Nucleus accumbens (tissue), 56 donors: ENCODE data around the gene MT1G.
"Not testable (repeated sequence)": the region's sequence is repeated elsewhere in the genome, so short reads cannot be mapped to it uniquely, and the experiment has no call there.

Experiments used
- DNase-seq, 56 donors: peaks; one replicate each; lab custom pipeline; 2025; lab: John Stamatoyannopoulos, UW

Gene MT1G

DNA sequence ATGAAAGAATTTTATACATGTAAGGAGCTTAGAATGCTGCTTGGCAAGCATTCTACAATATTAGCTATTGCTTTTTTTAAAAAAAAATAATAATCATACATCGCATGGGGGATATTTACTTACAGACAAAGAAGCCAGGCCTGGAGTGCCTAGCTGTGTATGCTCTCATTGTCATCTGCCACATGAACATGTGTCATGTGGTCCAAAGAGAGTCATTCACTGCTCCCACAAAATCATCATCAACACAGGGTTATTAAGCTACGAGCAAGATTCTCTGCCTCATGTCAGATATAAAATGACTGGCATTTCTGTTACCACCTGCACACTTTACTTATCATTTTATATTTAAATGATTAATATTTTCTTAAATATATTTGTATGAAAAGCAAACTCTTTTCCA is 44.2 kb downstream of the MT1G start:
- peak in 3 of 56 donors; percentile 14 to 36 (median 20) for DNase-seq

GRCh38 chr16:56623184-56623583 is 44.7 kb downstream of the MT1G start:
- not testable (repeated sequence) for DNase-seq

DNA sequence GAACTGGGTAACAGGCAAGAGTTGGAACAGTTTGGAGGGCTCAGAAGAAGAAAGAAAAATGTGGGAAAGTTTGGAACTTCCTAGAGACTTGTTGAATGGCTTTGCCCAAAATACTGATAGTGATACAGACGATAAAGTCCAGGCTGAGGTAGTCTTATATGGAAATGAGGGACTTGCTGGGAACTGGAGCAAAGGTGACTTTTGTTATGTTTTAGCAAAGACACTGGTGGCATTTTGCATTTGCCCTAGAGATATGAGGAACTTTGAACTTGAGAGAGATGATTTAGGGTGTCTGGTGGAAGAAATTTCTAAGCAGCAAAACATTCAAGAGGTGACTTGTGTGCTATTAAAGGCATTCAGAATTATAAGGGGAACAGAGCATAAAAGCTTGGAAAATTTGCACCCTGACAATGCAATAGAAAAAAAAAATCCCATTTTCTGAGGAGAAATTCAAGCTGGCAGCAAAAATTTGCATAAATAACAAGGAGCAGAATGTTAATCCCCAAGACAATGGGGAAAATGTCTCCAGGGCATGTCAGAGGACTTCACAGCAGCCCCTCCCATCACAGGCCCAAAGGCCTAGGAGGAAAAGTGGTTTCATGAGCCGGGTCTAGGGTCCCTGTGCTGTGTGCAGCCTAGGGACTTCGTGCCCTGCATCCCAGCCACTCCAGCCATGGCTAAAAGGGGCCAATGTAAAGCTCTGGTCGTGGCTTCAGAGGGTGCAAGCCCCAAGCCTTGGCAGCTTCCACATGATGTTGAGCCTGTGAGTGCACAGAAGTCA is 46.0 kb downstream of the MT1G start:
- not testable (repeated sequence) for DNase-seq

- no peak for DNase-seq
Observed at GRCh38 chr16:56620339-56620897, 47.4 kb downstream of the MT1G start.

DNA sequence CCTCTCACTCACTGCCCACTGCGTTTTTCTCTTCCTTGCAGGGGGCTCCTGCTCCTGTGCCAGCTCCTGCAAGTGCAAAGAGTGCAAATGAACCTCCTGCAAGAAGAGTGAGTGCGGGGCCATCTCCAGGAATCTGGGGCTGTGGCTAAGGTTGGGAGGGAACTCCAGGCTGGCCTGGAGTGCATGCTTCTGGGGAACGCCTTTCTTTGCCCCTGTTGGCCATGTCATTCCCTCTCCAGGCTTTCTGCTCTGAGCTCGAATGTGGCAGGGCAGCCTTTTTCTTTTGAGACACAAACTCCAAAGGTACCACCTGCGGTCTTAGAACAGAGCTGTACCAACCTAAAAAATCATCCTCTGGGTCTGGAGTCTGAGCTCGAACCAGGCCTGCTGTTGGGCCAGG is 49.7 kb downstream of the MT1G start:
- DNase-seq: no peak

DNA sequence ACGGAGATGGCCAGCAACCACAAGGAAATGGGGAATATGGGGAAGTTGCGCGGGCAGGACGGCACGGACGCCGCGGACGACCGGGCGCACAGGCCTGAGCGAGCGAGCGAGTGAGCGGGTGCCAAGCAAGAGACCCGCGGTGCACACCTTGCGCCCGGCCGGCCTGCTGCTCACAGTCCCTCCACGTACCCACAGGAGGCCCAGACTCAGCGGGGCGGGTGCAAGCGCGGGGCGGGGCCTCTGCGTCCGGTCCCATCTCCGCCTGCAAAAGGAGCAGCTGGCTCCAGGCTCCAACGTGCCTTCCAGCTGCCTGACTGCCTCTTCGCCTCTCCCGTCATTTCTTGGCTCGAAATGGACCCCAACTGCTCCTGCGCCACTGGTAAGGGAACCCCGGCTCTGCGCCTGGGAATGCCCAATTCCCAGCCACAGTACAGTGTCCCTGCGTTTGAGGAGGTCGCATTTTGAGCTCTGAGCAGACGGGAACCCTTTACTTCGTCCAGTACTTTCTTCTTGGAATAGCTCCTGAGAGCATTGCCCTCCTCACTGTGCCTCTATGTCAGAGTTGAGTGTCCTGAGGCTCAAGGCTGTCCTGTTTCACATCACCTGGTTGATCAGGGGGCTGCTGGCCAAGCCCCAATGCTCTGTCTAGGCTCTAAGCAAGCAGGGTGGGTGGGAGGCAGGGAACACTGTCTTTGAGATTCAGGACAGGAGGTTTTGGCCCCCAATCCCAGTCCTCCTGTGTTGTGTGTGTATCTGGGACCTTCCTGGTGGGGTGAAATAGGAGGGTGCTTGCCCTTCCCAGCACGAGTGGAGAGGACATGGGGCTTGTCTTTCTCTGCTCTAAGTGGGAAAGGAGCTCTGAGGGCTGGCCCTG is 50.4 kb downstream of the MT1G start:
- peak in 29 of 56 donors; percentile 18 to 72 (median 42) for DNase-seq
